IPS-20b (cell line): ENCODE data around the gene MPST.
A peak's percentile ranks its signal among the peaks of the same experiment; 100 is the strongest.

Source experiments
- H3K27ac ChIP-seq: one replicate; pipeline ENCODE4 v1.5.1; 2013; ENCODE audit warnings: low read length
- H3K27me3 ChIP-seq: 2 replicates; pipeline ENCODE4 v1.6.1; 2013; ENCODE audit warnings: mild to moderate bottlenecking, low read length, inconsistent platforms; ENCODE audit not compliant: insufficient read depth
- H3K36me3 ChIP-seq: 2 replicates; pipeline ENCODE4 v1.6.1; 2013; ENCODE audit warnings: low read depth, mild to moderate bottlenecking, inconsistent platforms, low read length, moderate library complexity; ENCODE audit not compliant: insufficient read depth
- H3K4me1 ChIP-seq: 2 replicates; pipeline ENCODE4 v1.6.1; 2013; ENCODE audit warnings: mild to moderate bottlenecking, control low read depth, inconsistent platforms, low read length, moderate library complexity; ENCODE audit not compliant: insufficient read depth
- H3K4me3 ChIP-seq: 2 replicates; pipeline ENCODE4 v1.5.1; 2013; ENCODE audit warnings: mild to moderate bottlenecking, low read length, inconsistent platforms
- H3K9ac ChIP-seq: 2 replicates; pipeline ENCODE4 v1.6.1; 2013; ENCODE audit warnings: low read depth, mild to moderate bottlenecking, inconsistent platforms, low read length, moderate library complexity
- H3K9me3 ChIP-seq: 2 replicates; pipeline ENCODE4 v1.6.1; 2013; ENCODE audit warnings: mild to moderate bottlenecking, low read depth, low read length, inconsistent platforms; ENCODE audit not compliant: insufficient read depth

The MPST gene

GRCh38 chr22:37016134-37016910 lies 3.2 kb upstream of the MPST start:
- Histone ChIP-seq H3K36me3 (peaks cover 19% of the 10 kb centered on the region), H3K9ac (no peak overlapping the region), H3K4me1 (peaks cover 8% of the 10 kb centered on the region; the same call in 1 of the 2 replicates), H3K9me3 (no peaks in the 10 kb centered on the region), H3K27ac (no peak overlapping the region), H3K27me3 (no peaks in the 10 kb centered on the region), H3K4me3 (no peak overlapping the region)

- Histone ChIP-seq H3K4me3 (no peak overlapping the region; the same call in 1 of the 2 replicates), H3K9ac (no peak overlapping the region), H3K9me3 (no peaks in the 10 kb centered on the region), H3K27me3 (no peaks in the 10 kb centered on the region), H3K27ac (no peak overlapping the region), H3K4me1 (peaks cover 8% of the 10 kb centered on the region; the same call in 1 of the 2 replicates), H3K36me3 (peaks cover 19% of the 10 kb centered on the region)
Observed at GRCh38 chr22:37017356-37017755, 2.2 kb upstream of the MPST start.

- Histone ChIP-seq H3K4me1 (peaks cover 8% of the 10 kb centered on the region; the same call in 1 of the 2 replicates), H3K9ac (peak overlapping the region; percentile 84; the same call in 1 of the 2 replicates), H3K27me3 (no peaks in the 10 kb centered on the region), H3K4me3 (peak overlapping the region; percentile 80), H3K9me3 (no peaks in the 10 kb centered on the region), H3K27ac (no peak overlapping the region), H3K36me3 (peaks cover 19% of the 10 kb centered on the region)
Observed at GRCh38 chr22:37018086-37018814, 1.3 kb upstream of the MPST start.

- H3K9me3 ChIP-seq = no peaks in the 10 kb centered on the region
Observed at GRCh38 chr22:37018815-37019308, 680 bp upstream of the MPST start.

GRCh38 chr22:37020192-37020479 lies 594 bp downstream of the MPST start:
- Histone ChIP-seq H3K27me3 (no peaks in the 10 kb centered on the region), H3K4me1 (peaks cover 8% of the 10 kb centered on the region; the same call in 1 of the 2 replicates), H3K36me3 (peaks cover 26% of the 10 kb centered on the region), H3K4me3 (peak overlapping the region; percentile 96), H3K9ac (peak overlapping the region; percentile 84; the same call in 1 of the 2 replicates), H3K9me3 (no peaks in the 10 kb centered on the region), H3K27ac (peak overlapping the region; percentile 12)

More at GRCh38 chr22:37018815-37019308, 680 bp upstream of the MPST start:
- Histone ChIP-seq H3K27me3 (no peaks in the 10 kb centered on the region), H3K27ac (peak overlapping the region; percentile 84), H3K4me1 (peaks cover 8% of the 10 kb centered on the region; the same call in 1 of the 2 replicates), H3K9ac (peak overlapping the region; percentile 84), H3K4me3 (peak overlapping the region; percentile 80), H3K36me3 (peaks cover 19% of the 10 kb centered on the region)

- Histone ChIP-seq H3K9me3 (no peaks in the 10 kb centered on the region), H3K9ac (no peak overlapping the region), H3K4me1 (peaks cover 4% of the 10 kb centered on the region; the same call in 1 of the 2 replicates), H3K27me3 (no peaks in the 10 kb centered on the region), H3K4me3 (no peak overlapping the region), H3K27ac (no peak overlapping the region), H3K36me3 (peaks cover 35% of the 10 kb centered on the region)
Observed at GRCh38 chr22:37021041-37021440, 1.5 kb downstream of the MPST start.

- Histone ChIP-seq H3K4me3 (no peak overlapping the region), H3K27me3 (no peaks in the 10 kb centered on the region), H3K9ac (no peak overlapping the region), H3K4me1 (peaks cover 4% of the 10 kb centered on the region; the same call in 1 of the 2 replicates), H3K9me3 (no peaks in the 10 kb centered on the region), H3K36me3 (peaks cover 35% of the 10 kb centered on the region), H3K27ac (no peak overlapping the region)
Observed at GRCh38 chr22:37021710-37022482, 2.4 kb downstream of the MPST start.

GRCh38 chr22:37022483-37023337 lies 3.2 kb downstream of the MPST start:
- Histone ChIP-seq H3K9me3 (no peaks in the 10 kb centered on the region), H3K4me1 (peaks cover 4% of the 10 kb centered on the region; the same call in 1 of the 2 replicates), H3K36me3 (peaks cover 38% of the 10 kb centered on the region), H3K9ac (no peak overlapping the region), H3K27ac (no peak overlapping the region), H3K4me3 (no peak overlapping the region), H3K27me3 (no peaks in the 10 kb centered on the region)

- Histone ChIP-seq H3K9ac (no peak overlapping the region), H3K27ac (no peak overlapping the region)
Observed at GRCh38 chr22:37023743-37024338, 4.3 kb downstream of the MPST start.

GRCh38 chr22:37024339-37025157 lies 5.0 kb downstream of the MPST start:
- Histone ChIP-seq H3K36me3 (peaks cover 46% of the 10 kb centered on the region), H3K9ac (no peak overlapping the region), H3K27me3 (no peaks in the 10 kb centered on the region), H3K9me3 (no peaks in the 10 kb centered on the region), H3K4me1 (peaks cover 4% of the 10 kb centered on the region; the same call in 1 of the 2 replicates), H3K4me3 (no peak overlapping the region), H3K27ac (no peak overlapping the region)

More at GRCh38 chr22:37023743-37024338, 4.3 kb downstream of the MPST start:
- H3K36me3 ChIP-seq = peaks cover 38% of the 10 kb centered on the region
- H3K4me1 ChIP-seq = peaks cover 4% of the 10 kb centered on the region; the same call in 1 of the 2 replicates
- H3K4me3 ChIP-seq = no peak overlapping the region
- H3K27me3 ChIP-seq = no peaks in the 10 kb centered on the region
- no peaks in the 10 kb centered on the region for H3K9me3 ChIP-seq
